OCI-LY3 (cell line): ENCODE results near the gene SPSB3.

Experiments used
- CTCF ChIP-seq: fragments of 200-600, 300-600 bp; sonication (generic); IDR thresholded peaks from 2 replicates; pipeline ENCODE4 v1.5.1; 2014; ENCODE audit warnings: antibody characterized with exemption, low read length, low read depth
- EZH2phosphoT487 ChIP-seq: fragments of 200-600 bp; shearing (Covaris generic); IDR thresholded peaks from 2 replicates; pipeline ENCODE4 v1.6.1; 2018; ENCODE audit warnings: antibody characterized with exemption, mixed run types, low read depth

DNA sequence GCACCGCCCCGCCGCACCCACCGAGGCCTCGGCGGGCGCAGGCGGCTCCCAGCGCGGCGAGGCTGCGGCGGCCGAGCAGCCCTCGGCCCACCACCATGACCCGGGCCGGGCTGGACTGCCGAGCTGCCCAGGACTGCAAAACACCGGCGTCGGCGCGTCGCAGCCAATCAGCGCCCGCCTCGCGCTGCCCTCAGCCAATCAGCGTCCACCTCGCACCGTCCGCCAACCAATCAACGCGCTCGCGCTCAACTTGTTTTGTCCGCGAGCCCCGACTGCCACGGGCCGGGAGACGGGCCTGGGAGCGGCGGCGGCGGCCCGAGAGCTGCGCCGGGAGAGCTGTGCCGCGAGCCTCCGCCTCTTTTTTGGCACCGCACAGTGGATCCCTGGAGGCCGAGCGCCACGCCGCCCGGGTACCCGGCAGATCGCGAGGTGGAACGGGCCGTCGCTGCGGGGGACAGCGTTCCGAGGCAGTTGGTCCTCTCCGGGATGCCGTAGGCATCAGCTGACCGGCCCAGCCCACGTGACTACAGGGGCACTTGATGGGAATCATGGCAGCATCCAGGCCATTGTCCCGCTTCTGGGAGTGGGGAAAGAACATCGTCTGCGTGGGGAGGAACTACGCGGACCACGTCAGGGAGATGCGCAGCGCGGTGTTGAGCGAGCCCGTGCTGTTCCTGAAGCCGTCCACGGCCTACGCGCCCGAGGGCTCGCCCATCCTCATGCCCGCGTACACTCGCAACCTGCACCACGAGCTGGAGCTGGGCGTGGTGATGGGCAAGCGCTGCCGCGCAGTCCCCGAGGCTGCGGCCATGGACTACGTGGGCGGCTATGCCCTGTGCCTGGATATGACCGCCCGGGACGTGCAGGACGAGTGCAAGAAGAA, 44.6 kb upstream of the SPSB3 start, which contains the start of the genes FAHD1 and HAGH:
- TF ChIP-seq CTCF = no peak
- no peak for TF ChIP-seq EZH2phosphoT487
